ENCODE results near the gene ACAA1. TPM values are rescaled to one million over a fixed set of nuclear protein-coding genes. Genes with fewer than 3 reads are reported as not detected.

ACAA1 gene
- total RNA-seq, 1 experiment from 2014 or later: 16.3 TPM

DNA sequence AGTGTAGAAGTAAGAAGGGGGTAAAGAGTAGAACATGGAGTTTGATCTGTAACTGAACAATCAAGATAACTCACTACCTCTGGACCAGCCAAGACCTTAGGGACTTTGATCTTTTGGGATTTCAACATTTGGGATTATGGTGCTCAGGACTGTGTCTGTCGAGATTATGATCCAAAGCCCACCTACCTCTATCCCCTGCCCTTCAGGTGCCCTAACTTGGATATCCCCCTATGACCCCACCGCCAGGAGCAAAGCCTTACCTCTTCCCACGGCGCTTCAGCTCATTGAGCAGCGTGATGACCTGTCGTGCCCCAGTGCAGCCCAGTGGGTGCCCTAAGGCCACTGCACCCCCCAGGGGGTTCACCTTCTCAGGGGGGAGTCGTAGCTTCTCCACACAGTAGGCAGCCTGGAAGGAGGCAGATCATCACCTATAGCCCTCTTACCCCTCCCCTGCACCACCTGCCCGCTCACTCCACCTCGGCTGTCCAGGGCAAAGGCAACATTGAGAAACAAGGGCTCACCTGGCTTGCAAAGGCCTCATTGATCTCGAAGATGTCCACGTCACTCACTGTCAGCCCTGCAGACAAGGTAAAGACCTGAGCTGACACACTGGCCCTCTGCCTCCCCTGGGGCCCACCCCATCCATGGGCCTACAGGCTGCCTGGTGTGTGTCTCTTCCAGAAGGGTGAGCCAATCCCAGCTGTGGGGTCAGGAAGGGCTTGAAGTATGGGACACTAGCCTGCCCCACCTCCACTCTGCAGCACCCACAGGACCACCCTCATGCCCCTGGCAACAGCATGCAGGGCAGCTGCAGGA lies 11.4 kb downstream of the ACAA1 start:
- H3K36me3 ChIP-seq: peaks cover 88% of the 10 kb centered on the region
- no peak overlapping the region for H3K4me3 ChIP-seq
- no peak for DNase-seq (ENCODE audit: low read depth in 1 of 2, low spot score in 2 of 2)
- no peaks in the 10 kb centered on the region for H3K4me1 ChIP-seq (replicated peaks)
- H3K27me3 ChIP-seq (replicated peaks): no peaks in the 10 kb centered on the region
- no peaks in the 10 kb centered on the region for H3K9me3 ChIP-seq (replicated peaks)
- no peak overlapping the region for H3K27ac ChIP-seq

DNA sequence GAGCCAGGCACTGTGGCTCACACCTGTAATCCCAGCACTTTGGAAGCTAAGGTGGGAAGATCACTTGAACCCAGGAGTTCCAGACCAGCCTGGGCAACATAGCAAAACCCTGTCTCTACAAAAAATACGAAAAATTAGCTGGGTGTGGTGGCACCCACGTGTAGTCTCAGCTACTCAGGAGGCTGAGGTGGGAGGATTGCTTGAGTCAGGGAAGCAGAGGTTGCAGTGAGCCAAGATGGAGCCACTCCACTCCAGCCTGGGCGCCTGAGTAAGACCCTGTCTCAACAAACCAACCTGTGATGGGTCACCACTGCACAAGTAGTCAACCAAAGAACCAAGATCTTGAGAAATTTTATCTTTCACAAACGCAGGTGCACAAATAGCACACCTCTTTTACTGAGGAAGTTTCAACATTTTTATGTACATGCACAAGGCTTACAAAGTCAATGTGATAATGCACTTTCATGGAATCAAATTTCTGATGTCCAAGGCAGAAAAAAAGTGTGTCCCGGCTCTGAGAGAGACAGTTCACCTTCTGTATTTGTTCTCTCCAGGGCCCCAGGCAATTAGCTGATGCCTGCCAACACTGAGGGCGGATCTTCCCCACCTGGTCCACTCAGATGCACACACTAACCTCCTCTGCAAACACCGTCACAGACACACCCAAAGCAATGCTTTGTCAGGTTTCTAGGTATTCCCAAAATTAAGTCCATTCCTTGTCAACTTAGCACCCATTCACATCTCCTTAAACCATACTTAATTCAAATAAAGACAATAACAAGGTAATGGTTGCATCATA lies 12.4 kb downstream of the ACAA1 start:
- no peak for DNase-seq (ENCODE audit: low read depth in 1 of 2, low spot score in 2 of 2)
- no peaks in the 10 kb centered on the region for H3K9me3 ChIP-seq (replicated peaks)
- H3K27me3 ChIP-seq (replicated peaks): no peaks in the 10 kb centered on the region
- peaks cover 78% of the 10 kb centered on the region for H3K36me3 ChIP-seq
- no peaks in the 10 kb centered on the region for H3K4me1 ChIP-seq (replicated peaks)
- H3K27ac ChIP-seq: no peak overlapping the region
- no peak overlapping the region for H3K4me3 ChIP-seq

DNA sequence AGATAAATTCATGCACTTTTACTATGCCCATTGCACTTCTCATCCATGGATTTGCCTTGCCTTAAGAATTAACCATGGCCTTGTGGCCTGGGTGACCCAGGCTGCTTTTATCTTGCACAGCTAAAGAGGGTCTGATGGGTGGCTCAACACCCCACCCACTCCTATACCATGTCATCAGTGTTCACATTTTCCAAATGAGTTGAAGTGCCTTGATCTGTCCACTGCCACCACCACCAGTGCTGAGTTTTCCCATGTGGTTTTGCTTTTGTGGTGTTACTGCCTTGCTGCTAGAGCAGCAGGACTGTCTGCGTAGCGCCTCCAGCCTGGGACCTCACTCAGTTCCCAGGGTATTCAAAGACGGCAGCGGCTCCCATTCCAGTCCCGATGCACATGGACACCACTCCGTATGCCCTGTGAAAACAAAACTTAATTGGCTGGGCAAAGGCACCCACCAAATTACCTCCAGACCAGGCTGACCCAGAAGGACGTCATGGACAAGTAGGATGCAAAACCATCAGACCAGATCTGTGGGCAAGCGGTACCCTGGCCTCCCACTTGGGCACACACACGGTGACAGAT lies 14.1 kb downstream of the ACAA1 start:
- DNase-seq (ENCODE audit: low read depth in 1 of 2, low spot score in 2 of 2): peak in 1 of 2 experiments; percentile 25
- no peaks in the 10 kb centered on the region for H3K4me1 ChIP-seq (replicated peaks)
- peaks cover 62% of the 10 kb centered on the region for H3K36me3 ChIP-seq
- no peaks in the 10 kb centered on the region for H3K9me3 ChIP-seq (replicated peaks)
- no peaks in the 10 kb centered on the region for H3K27me3 ChIP-seq (replicated peaks)
- H3K4me3 ChIP-seq: no peak overlapping the region
- H3K27ac ChIP-seq: no peak overlapping the region

DNA sequence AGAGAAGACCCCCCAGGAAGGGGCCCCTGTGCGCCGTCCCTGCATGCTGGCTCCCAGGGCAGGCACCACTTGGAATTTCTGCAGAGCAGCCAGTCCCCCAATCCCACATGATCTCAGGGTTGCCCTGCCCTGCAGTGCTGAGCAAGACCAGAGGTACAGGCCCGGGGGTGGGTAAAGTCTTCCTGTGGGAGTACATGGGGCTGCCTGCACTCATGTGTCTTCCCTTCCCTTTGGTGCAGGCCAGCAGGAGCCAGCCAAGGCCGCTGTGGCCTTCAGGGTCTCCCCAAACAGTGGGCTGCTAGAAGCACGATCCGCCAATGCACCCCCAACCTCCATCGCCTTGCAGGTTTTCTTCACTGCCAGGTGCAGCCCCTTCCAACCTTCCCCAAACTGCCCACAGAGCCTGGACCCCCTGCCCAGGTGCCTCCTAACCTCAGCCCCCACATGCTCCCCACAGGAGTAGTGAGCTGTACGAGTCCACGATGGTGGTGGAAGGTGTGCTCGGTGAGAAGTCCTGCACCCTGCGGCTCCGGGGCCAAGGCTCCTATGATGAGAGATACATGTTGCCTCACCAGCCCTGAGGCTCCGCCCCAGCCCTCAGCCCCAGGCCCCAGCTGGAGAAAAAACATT lies 15.0 kb downstream of the ACAA1 start:
- H3K4me3 ChIP-seq: no peak overlapping the region
- no peaks in the 10 kb centered on the region for H3K9me3 ChIP-seq (replicated peaks)
- H3K27me3 ChIP-seq (replicated peaks): no peaks in the 10 kb centered on the region

DNA sequence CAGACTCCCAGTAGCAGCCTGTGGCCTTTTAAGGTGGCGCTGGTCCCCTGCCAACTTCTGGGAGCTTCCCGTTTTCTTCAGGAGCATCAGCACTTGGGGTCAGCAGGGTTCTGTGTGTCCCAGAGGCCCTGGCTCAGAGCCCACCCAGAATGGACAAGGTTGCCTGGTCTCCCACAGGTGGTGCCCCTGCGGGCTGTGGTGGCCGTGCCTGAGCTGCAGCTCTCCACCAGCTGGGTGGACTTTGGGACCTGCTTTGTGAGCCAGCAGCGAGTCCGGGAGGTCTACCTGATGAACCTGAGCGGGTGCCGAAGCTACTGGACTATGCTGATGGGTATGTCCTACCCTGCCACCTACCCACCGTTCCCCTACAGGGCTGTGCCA lies 15.5 kb downstream of the ACAA1 start:
- H3K9me3 ChIP-seq (replicated peaks): no peaks in the 10 kb centered on the region
- H3K4me3 ChIP-seq: no peak overlapping the region
- no peak overlapping the region for H3K27ac ChIP-seq
- H3K36me3 ChIP-seq: peaks cover 49% of the 10 kb centered on the region
- DNase-seq (ENCODE audit: low read depth in 1 of 2, low spot score in 2 of 2): no peak
- no peaks in the 10 kb centered on the region for H3K4me1 ChIP-seq (replicated peaks)
- H3K27me3 ChIP-seq (replicated peaks): no peaks in the 10 kb centered on the region

More for the DNA sequence above, 15.0 kb downstream of the ACAA1 start:
- DNase-seq (ENCODE audit: low read depth in 1 of 2, low spot score in 2 of 2): no peak
- no peak overlapping the region for H3K27ac ChIP-seq
- peaks cover 54% of the 10 kb centered on the region for H3K36me3 ChIP-seq
- no peaks in the 10 kb centered on the region for H3K4me1 ChIP-seq (replicated peaks)

DNA sequence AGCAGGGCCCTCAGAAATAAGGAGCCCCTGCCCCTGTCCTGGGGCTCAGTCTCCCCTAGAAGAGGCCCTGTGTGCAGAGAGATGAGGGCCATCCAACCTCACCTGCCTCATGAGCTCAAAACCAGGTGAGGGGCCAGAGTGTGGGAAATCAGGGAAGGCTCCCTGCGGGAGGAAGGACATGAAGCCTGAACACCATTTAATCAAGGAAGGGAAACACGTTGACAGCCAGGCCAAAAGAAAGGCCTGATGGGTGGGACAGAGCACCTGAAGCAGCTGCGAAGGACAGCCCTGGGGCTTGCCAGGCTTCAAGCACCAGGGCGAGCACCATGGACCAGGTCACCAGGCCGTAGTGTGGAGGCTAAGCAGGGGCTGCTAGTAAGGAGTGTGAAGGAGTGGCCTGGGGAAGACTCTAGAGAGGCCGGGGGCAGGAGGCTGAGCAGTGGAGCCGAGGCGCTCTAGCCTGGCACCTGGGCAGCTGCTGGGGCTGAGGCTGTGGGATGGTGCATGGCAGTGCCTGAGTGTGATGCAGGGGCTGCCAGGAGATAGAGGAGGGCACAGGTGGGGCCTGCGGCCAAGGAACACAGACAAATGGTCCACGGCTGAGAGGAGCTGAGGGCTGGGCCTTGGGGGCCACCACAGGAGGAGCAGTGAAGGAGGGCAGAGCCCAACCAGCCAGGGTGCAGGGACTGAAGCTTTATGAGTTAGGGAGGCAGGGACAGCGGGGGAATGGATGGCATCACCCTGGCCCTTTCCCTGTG lies 16.1 kb downstream of the ACAA1 start:
- no peaks in the 10 kb centered on the region for H3K9me3 ChIP-seq (replicated peaks)
- no peaks in the 10 kb centered on the region for H3K27me3 ChIP-seq (replicated peaks)
- H3K27ac ChIP-seq: no peak overlapping the region
- DNase-seq (ENCODE audit: low read depth in 1 of 2, low spot score in 2 of 2): no peak
- H3K4me3 ChIP-seq: no peak overlapping the region
- H3K36me3 ChIP-seq: peaks cover 43% of the 10 kb centered on the region
- no peaks in the 10 kb centered on the region for H3K4me1 ChIP-seq (replicated peaks)

DNA sequence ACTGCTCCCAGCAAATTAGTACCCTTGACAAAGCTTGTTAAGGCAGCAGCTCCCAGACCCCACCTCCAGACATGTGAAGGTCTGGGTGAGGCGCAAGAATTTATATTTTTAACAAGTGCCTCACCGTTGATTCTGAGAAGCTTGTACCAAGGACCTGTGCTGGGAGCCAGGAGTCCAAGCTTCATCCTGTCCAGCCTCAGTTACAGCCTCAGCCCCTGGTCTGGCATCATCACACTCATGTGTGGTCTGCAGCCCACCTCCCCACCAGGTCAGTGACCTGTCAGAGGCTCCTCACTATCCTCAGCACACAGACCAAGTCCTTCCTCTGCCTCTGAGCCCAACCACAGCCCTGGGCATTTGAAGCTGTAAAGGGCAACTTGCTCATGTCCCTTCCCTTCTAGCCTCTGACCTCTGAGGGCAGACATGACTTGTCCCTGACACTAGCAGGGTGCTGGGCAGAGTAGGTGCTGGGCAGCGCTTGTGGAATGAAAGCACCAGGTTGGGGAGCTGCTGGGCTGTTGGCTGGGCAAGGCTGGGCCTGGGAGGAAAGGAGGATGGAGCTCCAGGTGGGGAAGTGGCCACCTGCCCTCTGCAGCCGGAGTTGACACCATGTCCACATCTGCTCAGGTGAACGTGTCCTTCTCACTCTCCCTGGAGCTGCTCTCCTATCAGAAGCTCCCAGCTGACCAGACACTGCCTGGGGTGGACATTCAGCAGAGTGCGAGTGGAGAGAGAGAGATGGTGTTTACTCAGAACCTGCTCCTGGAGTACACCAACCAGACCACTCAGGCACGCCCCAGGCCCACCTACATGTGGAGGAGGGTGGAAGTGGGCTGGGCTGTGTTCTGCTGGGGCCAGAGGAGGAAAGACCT lies 16.9 kb downstream of the ACAA1 start:
- no peaks in the 10 kb centered on the region for H3K9me3 ChIP-seq (replicated peaks)
- H3K36me3 ChIP-seq: peaks cover 36% of the 10 kb centered on the region
- no peak for DNase-seq (ENCODE audit: low read depth in 1 of 2, low spot score in 2 of 2)
- no peak overlapping the region for H3K27ac ChIP-seq
- H3K27me3 ChIP-seq (replicated peaks): no peaks in the 10 kb centered on the region
- H3K4me1 ChIP-seq (replicated peaks): no peaks in the 10 kb centered on the region
- H3K4me3 ChIP-seq: no peak overlapping the region

DNA sequence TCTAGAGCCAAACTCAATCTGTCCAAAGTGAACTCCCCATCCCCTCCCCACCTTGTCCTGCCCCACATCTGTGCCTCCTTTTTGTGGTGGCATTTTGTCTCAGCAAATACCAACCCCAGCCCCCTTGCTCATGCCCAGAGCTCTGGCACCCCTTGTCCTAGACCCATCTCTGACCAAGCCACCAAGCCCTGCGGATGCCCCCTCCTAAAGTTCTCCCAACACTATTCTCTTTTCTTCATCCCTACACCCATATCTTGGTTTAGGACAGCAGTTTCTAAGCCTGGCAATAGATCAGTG lies 17.7 kb downstream of the ACAA1 start:
- Histone ChIP-seq H3K36me3 (peaks cover 29% of the 10 kb centered on the region), H3K4me3 (no peak overlapping the region), H3K4me1 (replicated peaks) (no peaks in the 10 kb centered on the region), H3K9me3 (replicated peaks) (no peaks in the 10 kb centered on the region), H3K27me3 (replicated peaks) (no peaks in the 10 kb centered on the region), H3K27ac (no peak overlapping the region)
- no peak for DNase-seq (ENCODE audit: low read depth in 1 of 2, low spot score in 2 of 2)

DNA sequence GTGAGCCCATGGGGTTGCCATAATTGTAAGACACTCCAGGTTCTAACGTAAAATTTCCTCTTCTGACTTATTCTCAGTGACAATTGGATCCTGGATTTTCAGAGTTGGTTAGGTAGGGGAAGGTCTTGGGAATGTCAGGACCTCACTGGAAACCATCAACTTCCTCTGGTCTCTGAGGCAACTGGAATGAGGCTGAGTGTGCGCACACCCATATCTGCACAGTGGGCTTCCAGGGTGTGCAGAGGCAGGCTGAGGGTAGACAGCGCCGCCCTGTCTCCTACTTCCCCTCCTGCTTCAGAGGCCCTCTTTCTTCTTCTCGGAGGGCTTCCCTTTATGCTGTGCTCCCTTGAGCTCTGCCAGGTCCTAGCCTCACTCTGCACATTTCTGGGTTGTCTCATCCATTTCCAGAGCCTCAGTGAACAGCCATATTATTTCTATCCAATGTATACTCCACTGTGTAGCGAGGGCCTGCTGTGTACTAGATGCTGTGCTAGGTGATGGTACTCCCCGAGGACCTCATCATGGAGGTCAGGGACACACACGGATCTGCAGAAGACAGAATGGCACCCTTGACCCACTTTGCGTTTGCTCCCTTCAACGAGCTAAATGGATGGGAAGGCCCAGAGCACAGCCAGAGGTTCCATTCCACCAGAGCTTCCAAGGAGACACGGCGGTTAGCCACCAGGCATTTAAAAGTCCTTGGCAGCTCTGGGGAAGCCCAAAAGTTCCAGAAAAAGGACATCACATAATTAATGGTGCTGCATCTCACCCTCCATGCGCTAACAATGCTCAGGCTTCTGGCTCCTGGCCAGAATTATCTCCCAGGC lies 18.3 kb downstream of the ACAA1 start:
- DNase-seq (ENCODE audit: low read depth in 1 of 2, low spot score in 2 of 2): no peak

DNA sequence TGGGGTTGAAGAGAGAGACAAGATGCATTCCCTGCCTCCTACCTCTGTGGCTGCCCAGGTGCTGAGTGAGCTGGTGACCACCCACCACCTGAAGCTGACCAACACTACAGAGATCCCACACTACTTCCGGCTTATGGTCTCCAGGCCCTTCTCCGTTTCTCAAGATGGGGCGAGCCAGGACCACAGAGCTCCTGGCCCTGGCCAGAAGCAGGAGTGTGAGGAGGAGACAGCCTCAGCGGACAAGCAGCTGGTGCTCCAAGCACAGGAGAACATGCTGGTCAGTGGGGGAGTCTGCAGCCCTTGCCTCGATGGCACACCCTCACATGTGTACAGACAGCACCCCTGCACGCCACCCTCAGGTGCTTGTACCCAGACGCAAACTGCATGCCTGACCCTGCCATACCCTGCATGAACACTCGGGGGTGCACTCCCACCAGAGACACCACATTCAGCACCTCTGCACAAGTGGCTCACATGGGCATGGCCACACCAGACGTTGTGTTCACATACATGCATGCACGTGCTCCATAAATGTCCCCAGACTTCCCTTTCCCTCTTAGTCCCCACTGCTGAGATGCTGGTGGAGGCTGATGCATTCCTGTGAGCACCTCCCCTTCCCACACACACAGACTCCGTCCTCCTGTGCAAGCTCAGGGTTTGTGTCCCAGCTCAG lies 19.0 kb downstream of the ACAA1 start:
- Histone ChIP-seq H3K36me3 (peaks cover 21% of the 10 kb centered on the region), H3K9me3 (replicated peaks) (no peaks in the 10 kb centered on the region), H3K27me3 (replicated peaks) (no peaks in the 10 kb centered on the region), H3K27ac (no peak overlapping the region), H3K4me3 (no peak overlapping the region), H3K4me1 (replicated peaks) (no peaks in the 10 kb centered on the region)
- peak; percentile 31 to 58 for DNase-seq (ENCODE audit: low read depth in 1 of 2, low spot score in 2 of 2)

More for the DNA sequence above, 18.3 kb downstream of the ACAA1 start:
- Histone ChIP-seq H3K4me3 (no peak overlapping the region), H3K36me3 (peaks cover 27% of the 10 kb centered on the region), H3K27me3 (replicated peaks) (no peaks in the 10 kb centered on the region), H3K9me3 (replicated peaks) (no peaks in the 10 kb centered on the region), H3K4me1 (replicated peaks) (no peaks in the 10 kb centered on the region), H3K27ac (no peak overlapping the region)

DNA sequence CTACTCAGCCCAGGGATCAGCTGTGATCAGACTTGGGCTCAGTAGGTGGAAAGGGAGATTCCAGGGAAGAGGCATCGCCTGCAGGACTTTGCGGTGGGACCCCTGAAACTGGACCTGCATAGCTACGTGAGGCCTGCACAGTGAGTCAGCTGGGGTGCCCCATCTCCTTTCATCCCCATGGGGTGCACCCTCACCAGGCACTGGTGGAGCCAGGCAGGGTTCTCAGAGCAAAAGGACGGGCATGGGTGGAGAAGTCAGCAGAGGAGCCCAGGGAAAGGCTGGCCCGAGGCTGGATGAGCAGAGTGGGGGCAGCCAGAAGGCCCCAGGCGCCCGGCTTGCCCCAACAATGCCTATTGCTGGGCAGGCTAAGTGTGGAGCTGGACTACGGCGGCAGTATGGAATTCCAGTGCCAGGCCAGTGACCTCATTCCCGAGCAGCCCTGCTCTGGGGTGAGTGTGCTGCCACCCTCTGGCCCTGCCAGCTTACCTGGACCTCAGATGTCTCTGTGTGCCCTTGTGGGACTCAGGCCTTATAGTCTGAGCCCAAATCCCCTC lies 19.7 kb downstream of the ACAA1 start:
- H3K27me3 ChIP-seq (replicated peaks): no peaks in the 10 kb centered on the region
- DNase-seq (ENCODE audit: low read depth in 1 of 2, low spot score in 2 of 2): no peak
- no peak overlapping the region for H3K4me3 ChIP-seq
- no peaks in the 10 kb centered on the region for H3K4me1 ChIP-seq (replicated peaks)
- H3K36me3 ChIP-seq: peaks cover 14% of the 10 kb centered on the region
- no peaks in the 10 kb centered on the region for H3K9me3 ChIP-seq (replicated peaks)
- no peak overlapping the region for H3K27ac ChIP-seq

Data from SJSA1 (cell line).